Heart left ventricle (tissue), 13 donors: Measurements from ENCODE around the gene ARRDC2.

Source experiments
- POLR2A ChIP-seq, 2 donors: fragments of 450-650 bp; IDR thresholded peaks; one replicate each; pipeline ENCODE4 v1.6.1; 2017; ENCODE audit warnings: antibody characterized with exemption in 2 of 2, mild to moderate bottlenecking in 2 of 2, moderate library complexity in 2 of 2
- TF ChIP-seq, protein P1 (sequence below), 12 donors: fragments of 200-600 bp; sonication (generic) in 4 of 12; IDR thresholded peaks; one replicate each; pipeline versions ENCODE4 v1.5.0 to v1.8.0; 2018 to 2022; ENCODE audit warnings: antibody characterized with exemption in 12 of 12, mild to moderate bottlenecking in 5 of 12
- donor health status: ischemic (EF 13 %, LVEDD 7.1; RV severe dilation, severe dysfunction).
- donor health status: DM: no; HTN: yes; CAD: no.
- donor health status: DM: no; HTN: no; CAD: no.
- donor health status: ischemic (EF 25% LVEDD 6.9; RV normal size, moderate dysfunction).
- donor health status: ischemic (EF 25% LVEDD 5.7; RV mildly dilated, moderate dysfunction).
- donor health status: ischemic (EF 35%, LVEDD 5.7; RV mildly dilated, moderate dysfunction).
- donor health status: nonischemic (EF 11% LVEDD 7.7; RV severe dilation, severe dysfunction).
- donor health status: DM: yes; HTN: yes; CAD: no.
- donor health status: PGD.
- donor health status: ischemic (EF 29% LVEDD 5.4; RV normal size, mild dysfunction).
- donor health status: nonischemic (EF 23%, LVEDD 6.1; RV moderate dilation, normal function).

DNA sequence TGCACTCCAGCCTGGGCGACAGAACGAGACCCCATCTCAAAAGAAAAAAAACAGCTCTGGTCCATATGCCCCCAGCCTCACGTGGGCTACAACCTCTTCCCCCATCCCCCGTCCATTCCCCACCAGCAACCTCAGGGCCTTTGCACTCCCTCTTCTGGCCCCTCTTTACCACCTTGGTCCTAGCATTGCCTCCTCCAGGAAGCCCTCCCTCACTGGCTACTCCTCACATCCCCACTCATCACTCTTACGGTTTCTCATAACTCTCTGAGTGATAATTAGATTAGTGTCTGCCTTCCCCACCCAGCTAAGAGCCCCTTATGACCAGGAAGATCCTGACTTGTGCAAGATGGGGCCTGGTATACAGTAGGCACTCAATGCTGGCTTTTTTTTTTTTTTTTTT, 48.0 kb downstream of the ARRDC2 start:
- TF ChIP-seq, protein P1, sequence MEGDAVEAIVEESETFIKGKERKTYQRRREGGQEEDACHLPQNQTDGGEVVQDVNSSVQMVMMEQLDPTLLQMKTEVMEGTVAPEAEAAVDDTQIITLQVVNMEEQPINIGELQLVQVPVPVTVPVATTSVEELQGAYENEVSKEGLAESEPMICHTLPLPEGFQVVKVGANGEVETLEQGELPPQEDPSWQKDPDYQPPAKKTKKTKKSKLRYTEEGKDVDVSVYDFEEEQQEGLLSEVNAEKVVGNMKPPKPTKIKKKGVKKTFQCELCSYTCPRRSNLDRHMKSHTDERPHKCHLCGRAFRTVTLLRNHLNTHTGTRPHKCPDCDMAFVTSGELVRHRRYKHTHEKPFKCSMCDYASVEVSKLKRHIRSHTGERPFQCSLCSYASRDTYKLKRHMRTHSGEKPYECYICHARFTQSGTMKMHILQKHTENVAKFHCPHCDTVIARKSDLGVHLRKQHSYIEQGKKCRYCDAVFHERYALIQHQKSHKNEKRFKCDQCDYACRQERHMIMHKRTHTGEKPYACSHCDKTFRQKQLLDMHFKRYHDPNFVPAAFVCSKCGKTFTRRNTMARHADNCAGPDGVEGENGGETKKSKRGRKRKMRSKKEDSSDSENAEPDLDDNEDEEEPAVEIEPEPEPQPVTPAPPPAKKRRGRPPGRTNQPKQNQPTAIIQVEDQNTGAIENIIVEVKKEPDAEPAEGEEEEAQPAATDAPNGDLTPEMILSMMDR (IDR thresholded peaks at IDR 0.05), result no peak
- no peak for TF ChIP-seq POLR2A (IDR thresholded peaks at IDR 0.05)
